CD1c-positive myeloid dendritic cell (primary cell): ENCODE measurements around the gene GPR183.

Experiments used
- DNase-seq: peaks from one replicate; pipeline ENCODE4 v3.0.0-alpha.2; 2016; ENCODE audit errors: extremely low spot score

Gene GPR183

DNA sequence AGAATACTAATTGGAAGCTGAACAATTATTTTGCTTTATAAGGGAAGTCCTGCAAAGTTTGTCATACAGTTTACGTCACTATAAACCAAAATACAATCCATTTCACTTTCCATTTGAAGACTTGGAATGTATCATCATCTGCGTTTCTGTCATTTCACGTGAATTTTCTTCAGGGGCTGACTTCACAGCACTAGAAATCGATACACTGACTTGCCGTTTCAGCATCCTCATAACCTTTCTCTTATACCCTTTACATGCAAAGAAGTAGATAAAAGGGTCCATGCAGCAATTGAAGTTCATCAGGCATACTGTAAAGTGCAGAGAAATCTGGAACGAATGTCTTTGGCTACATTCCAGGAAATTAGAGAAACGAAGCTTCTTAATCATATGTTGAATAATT, 12.2 kb downstream of the GPR183 start:
- peak; percentile 57 for DNase-seq

DNA sequence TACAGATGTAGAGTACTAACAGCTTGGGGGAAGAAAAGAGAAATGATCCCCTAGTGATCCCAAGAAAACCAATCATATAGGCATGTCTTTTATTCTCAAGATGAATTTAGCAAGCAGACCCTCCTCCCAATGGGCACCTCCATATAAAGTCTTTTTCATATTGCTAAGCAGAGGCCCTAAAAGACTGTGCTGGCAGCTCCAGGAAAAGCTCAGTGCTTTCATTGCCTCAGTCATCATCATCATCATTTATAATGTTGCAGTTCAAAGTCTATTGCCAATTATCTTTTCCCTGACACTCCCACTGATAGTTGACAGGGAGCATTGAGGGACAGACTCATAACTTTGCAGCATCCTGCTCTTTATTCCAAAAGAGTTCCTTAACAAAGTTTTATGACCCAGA, 13.0 kb downstream of the GPR183 start:
- DNase-seq = no peak

DNA sequence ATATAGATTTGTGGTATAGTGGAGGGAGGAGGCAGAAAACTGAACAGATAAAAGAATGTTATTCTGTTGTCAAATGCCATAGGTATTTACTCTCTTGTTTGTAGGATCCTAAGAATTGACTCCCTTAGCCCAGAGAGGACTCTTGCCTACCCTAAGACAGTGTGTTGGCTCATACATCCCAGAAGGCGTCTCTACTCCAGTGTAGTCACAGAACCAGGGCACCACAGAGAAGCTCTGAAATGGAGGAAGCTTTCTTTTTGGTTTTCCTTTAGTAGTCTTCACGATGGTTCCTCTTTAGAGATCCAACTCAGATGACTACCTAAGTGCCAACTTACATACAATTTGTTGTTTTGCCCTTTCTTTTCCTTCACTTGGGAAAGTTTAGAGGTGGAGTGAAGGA, 14.0 kb downstream of the GPR183 start:
- peak; percentile 80 for DNase-seq

DNA sequence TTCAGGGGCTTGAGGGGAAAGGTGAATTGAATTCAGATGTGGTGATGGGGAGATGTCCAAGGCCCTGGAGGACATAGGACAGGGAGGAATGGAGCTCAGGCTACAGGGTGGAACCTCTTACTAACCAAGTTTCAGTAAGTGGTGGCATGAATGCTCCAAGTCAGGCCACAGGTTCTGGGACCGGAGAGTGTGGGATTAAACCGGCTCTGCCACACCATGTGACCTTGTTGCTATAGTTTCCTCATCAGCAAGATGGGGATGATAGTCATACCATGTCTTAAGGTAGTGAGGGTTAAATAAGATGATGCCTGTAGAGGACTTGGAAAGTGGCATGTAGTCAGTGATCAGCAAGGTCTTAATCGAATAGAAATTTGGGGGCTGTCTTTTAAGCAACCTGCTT, 16.3 kb downstream of the GPR183 start:
- no peak for DNase-seq

DNA sequence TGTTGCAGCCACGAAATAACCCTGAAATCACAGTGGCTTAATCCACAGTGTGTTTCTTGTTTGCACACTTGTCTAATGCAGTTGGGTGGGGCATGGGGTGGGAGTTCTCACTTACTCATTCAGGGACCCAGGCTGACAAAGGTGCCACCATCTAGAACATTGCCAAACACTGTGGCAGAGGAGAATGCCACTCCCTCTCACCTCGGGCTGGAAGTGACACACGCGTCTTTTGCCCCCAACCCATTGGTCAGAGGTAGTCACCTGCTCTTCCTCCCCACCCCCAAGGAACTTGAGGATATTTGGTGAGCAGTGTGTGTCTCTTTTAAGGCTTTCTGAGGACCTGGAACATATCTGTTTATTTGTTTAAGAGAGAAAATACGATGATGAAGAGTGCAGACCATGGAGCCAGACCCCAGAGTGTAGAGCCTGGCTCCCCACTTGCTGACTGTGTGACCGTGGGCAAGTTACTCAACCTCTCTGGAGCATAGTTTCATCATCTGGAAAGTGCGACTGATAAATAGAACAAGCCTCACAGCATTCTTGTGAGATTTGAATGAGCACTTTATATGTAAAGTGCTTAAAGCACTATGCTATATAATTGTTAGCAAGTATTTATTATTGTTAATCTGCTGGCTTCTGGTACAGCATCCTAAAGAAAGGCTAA, 17.4 kb downstream of the GPR183 start:
- peak; percentile 45 for DNase-seq

DNA sequence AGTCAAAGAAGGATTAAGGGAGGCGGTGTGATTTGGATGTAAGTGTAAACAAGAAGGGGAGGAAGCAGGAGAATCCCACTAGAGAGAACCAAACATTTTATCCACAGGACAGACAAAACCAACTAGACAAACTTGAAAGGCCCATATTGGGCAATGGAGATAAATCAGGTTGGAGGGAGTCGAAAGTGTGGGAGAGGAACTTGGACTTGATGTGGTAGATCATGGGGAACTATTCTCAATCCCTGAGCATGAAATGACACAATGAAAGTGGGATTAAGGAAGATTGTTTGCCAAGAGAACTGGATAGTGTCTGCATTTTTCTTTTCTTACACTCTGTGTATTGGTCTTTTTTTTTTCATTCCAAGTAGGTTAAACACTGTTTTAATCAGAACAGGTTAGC, 17.9 kb downstream of the GPR183 start:
- peak; percentile 80 for DNase-seq

DNA sequence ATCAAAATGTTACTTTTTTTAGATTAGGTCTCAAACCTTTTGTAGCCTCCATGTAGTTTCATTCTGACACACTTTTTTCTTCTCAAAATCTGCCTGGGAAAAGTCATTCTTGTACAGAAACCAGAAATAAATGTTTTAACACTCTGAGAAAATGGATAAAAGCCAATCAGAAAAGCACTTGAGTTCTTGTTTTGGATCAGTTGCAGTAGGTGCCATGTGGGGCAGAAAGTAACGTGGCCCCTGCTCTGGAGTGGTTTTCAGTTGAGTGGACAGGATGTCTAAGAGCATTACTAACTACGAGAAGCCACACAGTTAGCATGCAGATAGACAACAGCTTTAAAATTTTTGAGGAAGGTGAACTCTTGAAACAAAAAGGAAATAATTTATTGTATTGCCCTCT, 19.1 kb downstream of the GPR183 start:
- DNase-seq = peak; percentile 79

DNA sequence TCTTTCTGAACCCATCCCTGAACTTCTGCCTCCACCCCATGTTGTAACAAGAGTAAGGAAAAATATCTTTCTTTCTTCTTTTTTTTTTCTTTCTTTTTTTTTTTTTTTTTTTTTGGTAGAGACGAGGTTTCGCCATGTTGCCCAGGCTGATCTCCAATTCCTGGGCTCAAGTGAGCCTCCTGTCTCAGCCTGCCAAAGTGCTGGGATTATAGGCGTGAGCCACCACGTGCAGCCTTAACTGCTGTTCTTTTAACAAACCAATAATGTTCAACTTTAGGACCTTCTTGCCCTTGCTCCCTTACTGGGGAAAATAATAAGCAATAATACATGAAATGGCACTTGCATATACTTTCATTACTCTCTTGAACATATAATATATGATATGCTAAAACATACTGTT, 19.6 kb downstream of the GPR183 start:
- no peak for DNase-seq

DNA sequence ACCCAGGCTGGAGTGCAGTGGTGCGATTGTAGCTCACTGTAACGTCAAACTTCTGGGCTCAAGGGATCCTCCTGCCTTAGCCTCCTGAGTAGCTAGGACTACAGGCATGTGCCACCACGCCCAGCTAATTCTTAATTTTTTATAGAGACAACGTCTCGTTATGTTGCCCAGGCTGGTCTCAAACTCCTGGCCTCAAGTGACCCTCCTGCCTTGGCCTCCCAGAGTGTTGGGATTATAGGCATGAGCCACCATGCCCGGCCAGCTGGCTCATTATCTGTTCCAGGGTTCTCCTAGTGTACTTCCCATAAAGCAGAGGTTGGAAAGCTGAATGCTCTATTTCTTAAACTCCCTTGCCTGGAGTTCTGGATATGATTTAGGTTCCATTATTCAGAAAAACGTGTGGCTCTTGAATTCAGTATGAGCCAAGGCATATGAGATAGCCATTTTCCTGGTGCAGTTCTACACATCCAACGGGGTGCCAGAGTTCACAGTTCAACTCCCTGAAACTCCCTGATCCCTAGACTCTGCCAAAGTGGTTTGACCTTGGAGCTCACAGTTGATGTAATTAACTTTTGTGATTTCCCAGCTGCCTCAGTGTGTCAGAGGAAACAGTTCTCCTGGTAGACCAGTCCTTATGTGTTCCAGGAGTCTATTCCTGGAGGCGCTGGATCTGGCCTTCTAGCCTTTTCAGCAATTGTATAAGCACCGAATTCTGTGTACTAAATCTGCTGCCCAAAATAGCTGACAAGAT, 21.6 kb downstream of the GPR183 start:
- DNase-seq = peak; percentile 1

DNA sequence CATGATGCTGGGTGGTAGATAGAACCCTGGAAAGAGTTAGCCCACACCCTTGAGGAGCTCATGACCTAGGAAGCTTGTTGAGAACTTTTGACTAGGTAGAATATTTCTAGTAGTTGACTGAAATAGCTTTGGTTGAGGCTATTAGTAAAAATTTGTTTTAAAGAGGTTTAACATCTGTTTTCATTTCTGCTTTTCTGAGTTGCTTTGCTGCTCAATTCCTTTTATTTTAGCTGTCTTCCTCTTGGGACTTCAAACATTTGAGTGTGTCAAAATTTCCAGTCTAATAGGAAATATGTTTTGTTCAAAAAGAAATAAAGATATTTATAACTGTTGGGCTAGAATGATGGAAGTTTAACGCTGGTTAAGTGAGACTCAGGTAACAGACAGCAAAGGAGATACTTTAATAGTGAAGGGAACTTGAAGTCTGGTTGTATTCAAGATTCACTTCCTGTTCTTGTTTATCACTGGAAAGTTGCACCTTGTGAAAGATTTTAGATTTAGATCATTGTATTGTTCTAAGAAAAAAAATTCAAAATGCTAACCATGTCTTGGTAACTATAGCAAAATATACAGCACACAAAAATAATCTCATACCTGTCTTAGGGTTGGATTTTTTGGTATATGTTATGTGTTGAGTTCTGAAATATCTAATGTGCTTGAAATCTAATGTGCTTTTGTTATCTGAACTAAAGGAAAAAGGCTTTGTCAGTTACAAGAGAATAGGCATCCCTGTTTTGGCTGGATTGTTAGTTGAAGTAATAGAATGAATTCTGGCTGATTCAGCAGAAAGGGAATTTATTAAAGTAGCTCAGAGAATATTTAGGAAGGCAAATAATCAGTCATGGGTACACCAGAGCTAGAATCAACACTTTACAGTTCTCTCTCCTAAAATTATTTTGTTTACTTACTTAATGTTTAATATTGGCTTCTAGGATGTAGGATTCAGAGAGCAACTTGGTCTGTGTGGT, 24.7 kb downstream of the GPR183 start:
- DNase-seq = peak; percentile 83

DNA sequence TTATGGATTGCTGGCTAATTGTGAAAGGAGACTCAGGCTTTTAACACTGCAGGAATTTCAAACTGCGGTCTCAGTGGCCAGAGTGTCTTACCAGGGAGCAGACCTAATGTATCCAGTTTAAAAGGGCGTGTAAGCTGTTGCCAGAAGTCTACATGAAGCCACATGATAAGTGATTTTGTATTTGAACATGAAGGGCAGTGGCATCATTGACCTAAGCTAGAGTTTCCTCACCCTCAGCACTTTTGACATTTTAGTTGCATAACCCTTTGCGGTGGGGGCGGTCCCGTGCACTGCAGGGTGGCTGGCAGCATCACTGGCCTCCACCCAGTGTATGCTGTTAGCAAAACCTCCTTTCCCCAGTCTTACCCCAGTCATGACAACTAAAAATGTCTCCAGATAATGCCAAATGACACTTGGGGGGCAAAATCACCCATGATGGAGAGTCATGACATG, 25.4 kb downstream of the GPR183 start:
- DNase-seq = peak; percentile 88

DNA sequence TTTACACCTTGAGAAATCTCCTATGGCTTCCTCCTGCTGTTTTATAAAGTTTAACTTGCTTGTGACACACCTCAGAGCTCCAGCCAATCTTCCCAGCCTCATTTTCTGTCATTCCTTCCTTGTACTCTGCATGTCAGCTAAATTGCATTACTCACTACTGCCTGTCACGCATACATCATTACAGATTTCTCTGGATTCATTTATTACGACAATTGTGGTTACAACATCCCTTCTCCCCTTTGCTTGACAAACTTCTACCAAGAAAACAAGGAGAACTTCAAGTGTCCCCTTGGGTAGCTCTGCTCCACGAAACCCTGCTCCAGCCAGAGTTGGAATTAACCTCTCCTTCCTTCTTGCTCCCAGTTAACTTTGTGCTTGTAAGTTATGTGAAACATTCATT, 27.0 kb downstream of the GPR183 start:
- DNase-seq = peak; percentile 87

DNA sequence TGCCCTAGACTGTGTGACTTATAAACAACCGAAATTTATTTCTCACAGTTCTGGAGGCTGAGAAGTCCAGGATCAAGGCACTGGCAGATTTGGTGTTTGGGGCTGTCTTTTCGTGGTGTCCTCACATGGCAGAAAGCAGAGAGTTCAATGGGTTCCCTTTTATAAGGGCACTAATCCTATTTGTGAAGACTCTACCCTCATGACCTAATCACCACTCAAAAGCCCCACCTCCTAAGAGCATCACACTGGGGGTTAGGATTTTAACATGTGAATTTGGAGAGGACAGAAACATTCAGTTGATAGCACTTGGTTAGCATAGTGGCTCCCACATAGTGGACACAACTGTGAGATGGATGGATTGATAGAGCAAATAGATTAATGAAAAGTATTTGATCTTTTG, 27.6 kb downstream of the GPR183 start:
- DNase-seq = peak; percentile 45

DNA sequence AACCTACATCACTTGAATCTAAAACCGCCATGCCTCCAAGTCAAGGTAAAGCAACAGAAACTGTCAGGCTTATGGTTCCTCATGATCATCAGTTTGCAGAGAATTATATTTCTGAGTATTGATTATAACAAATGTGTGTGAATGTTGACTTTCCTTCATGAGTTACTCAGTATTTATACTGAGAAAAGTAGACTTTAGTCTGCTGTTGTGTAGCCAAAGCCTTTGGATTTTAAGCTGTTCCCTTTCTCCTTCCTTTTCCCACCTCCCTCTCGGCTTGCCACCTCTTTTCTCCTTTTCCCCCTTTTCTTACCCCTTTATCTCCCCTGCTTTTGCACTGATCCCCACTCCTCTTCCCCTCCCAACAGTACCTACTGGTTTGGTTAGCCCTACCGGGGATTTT, 28.4 kb downstream of the GPR183 start:
- peak; percentile 2 for DNase-seq

DNA sequence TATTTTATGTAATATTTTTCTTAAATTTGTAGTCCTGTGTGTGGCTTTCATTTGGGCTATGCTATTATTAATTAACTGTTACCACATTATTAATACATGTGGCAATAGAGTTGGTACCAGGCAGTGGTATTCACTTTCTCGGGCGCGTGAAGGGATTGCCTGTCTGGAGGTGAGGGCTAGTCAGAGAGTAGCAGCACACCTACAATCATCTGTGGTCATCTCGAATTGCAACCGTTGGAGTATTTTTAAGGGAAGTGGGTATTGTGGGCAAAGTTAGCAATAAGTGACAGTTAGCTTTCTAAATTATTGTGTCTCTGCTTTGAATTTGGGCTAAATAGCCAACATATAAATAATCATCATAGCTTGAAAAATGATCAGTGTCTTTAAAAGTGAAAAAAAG, 29.0 kb downstream of the GPR183 start:
- peak; percentile 65 for DNase-seq

DNA sequence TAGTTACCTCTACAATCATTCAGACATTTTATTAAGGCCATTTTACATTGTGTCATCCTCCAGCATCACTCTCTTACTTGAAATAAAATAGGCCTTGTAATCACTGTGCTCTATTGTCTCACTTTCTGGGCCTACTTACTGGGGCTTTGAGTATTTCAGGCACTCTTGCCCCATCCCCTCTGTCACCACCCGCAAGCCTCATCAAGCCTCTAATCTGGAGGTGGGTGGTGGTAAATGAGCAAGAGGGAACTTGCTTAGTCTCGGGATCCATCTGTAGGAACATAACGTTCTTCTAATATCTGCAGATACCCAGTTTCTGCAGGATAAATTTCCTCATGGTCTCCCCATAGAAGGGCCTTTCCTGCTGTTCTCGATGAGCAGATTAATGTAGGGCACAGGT, 29.6 kb downstream of the GPR183 start:
- DNase-seq = peak; percentile 84

DNA sequence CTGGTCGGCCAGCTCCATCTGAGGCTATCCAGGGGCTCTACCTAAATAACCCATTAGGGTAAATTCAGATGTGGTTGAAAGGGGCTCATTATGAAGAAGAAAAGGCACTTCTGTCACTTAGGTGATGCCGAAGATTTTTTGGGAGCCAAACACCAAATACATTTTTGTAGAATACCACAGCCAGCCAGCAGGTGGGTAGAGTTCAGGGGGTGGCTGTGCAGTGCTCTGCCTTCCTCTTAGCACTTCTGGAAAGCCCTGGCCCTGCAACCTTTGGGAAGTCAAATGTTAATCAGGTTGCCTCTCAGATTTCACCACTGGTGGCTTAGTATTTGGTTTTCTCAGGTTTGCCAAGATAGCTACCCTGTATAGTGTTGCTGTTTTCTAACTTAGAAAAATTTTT, 30.5 kb downstream of the GPR183 start:
- peak; percentile 34 for DNase-seq

DNA sequence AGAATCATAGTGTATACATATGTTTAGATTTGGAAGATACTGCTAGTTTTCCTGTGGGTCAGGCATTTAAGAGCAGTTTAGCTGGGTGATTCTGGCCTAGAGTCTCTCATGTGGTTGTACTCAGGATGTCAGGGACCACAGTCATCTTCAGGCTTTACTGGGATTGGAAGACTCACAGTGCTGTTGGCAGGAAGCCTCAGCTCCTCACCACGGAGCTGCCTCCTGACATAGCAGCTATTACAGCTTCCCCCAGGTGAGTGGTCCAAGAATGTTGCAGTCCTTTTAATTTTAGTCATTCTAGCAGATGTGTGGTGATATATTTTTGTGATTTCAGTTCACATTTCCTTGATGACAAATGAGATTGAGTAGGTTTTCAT, 32.1 kb downstream of the GPR183 start:
- peak; percentile 1 for DNase-seq

DNA sequence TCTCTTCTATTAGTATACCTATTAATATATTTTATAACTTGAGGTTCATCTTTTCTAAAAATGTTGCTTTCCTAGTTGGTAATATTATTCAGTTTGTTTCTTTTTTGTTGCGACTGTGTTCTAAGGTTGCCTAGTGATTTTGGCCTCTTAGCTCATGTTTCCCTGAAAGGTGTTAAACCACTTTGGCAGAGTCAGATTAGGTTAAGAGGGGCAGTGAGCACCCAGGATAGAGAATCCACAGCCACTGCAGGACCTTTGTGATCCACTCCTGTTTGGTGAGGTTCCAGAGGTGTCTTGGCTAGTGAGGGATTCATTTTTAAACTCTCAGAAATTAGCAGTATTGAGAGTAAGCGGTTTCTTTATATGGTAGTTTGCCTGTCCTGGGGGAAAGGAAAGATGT, 34.1 kb downstream of the GPR183 start:
- no peak for DNase-seq

DNA sequence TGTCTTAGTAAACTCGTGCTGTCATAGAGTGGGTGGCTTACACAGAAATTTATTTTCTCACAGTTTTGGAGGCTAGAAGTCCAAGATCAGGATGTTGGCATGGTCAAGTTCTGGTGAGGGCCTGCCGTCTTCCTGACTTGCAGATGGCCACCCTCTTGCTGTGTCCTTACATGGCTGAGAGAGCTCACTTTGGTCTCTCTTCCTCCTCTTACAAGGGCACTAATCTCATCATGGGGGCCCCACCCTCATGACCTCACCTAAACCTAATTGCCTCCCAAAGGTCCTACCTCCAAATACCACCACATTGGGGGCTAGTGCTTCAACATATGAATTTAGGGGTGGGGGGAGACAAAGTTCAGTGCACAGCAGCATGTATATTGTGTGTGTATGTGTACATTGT, 34.7 kb downstream of the GPR183 start:
- DNase-seq = no peak

DNA sequence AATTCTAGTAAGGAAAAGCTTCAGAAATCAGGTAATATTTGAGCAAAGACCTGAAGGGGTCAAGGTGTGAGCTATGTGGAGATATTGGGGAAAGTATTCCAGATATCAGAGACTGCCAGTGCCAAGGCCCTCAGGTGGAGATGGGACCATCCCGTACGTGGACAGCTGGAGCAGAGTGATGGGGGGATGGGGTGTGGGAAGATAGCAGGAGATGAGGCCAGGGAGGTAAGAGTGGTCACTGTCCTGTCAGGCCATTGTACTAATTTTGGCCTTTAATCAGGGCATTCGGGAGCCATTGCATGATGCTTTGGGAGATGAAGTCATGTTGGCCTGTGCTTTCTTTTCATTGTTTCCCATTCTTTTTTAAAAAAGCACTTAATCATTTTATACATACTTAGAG, 36.0 kb downstream of the GPR183 start:
- peak; percentile 34 for DNase-seq

DNA sequence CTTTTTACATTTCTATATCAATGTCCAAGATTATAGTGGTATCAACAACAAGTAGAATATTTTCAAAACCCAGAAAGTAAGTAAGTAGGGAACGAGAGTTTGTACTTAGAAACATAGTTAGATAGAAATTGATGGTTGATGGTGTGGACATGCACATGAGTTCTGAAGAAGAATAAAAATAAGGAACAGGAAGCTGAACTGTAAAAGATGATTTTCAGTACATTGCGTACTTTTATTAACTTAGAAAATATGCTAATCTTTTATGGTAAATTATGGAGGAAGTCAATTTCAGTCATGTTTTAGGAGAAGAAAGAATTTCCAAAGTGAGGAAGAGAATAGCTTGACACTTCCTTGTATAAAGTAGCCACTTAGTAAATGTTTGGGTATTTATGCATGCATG, 36.7 kb downstream of the GPR183 start:
- DNase-seq = peak; percentile 85
